IPS DF 6.9 (cell line): ENCODE results near the gene SAMHD1.
"Not testable (repeated sequence)": the region's sequence is repeated elsewhere in the genome, so short reads cannot be mapped to it uniquely, and the experiment has no call there.

Source experiments
- DNase-seq: peaks from one replicate; pipeline ENCODE4 v3.0.0-alpha.2; 2013; ENCODE audit warnings: low read depth, low spot score
- H3K27ac ChIP-seq: one replicate; pipeline ENCODE4 v1.5.1; 2013; ENCODE audit warnings: low read length, control low read depth
- H3K27me3 ChIP-seq: 2 replicates; pipeline ENCODE4 v1.6.1; 2013; ENCODE audit warnings: mild to moderate bottlenecking, low read length; ENCODE audit not compliant: control insufficient read depth, insufficient read depth
- H3K36me3 ChIP-seq: 2 replicates; pipeline ENCODE4 v1.6.1; 2013; ENCODE audit warnings: low read length; ENCODE audit not compliant: control insufficient read depth, insufficient read depth
- H3K4me1 ChIP-seq: 2 replicates; pipeline ENCODE4 v1.6.1; 2013; ENCODE audit warnings: low read length; ENCODE audit not compliant: control insufficient read depth, insufficient read depth
- H3K4me3 ChIP-seq: 2 replicates; pipeline ENCODE4 v1.5.1; 2013; ENCODE audit warnings: mild to moderate bottlenecking, low read length
- H3K9me3 ChIP-seq: 2 replicates; pipeline ENCODE4 v1.6.1; 2013; ENCODE audit warnings: low read length, inconsistent platforms; ENCODE audit not compliant: control insufficient read depth, insufficient read depth
- WGBS: extraction: QIAGEN DNeasy Blood & Tissue Kit; methylation state at CpG from one replicate; pipeline ENCODE4 v1.1.7; 2013; ENCODE audit warnings: mixed read lengths, missing lambda C conversion rate; ENCODE audit not compliant: insufficient read length, insufficient coverage; 5-methylcytosine and 5-hydroxymethylcytosine counted together

The SAMHD1 gene

GRCh38 chr20:36847009-36847709 lies 104.3 kb downstream of the SAMHD1 start:
- no peaks in the 10 kb centered on the region; the same call in 1 of the 2 replicates for H3K4me1 ChIP-seq
- WGBS = no CpG with 5 or more reads among the region's 18 CpGs

GRCh38 chr20:36845288-36845971 lies 106.1 kb downstream of the SAMHD1 start:
- Histone ChIP-seq H3K9me3 (no peaks in the 10 kb centered on the region), H3K4me1 (no peaks in the 10 kb centered on the region), H3K36me3 (no peaks in the 10 kb centered on the region), H3K27me3 (no peaks in the 10 kb centered on the region), H3K27ac (no peak overlapping the region), H3K4me3 (no peak overlapping the region)
- no peak for DNase-seq
- WGBS = no CpG with 5 or more reads among the region's 10 CpGs

More at GRCh38 chr20:36847009-36847709, 104.3 kb downstream of the SAMHD1 start:
- Histone ChIP-seq H3K4me3 (no peak overlapping the region), H3K9me3 (no peaks in the 10 kb centered on the region), H3K27me3 (no peaks in the 10 kb centered on the region), H3K36me3 (no peaks in the 10 kb centered on the region), H3K27ac (no peak overlapping the region)
- no peak for DNase-seq

GRCh38 chr20:36841030-36841429 lies 110.5 kb downstream of the SAMHD1 start:
- not testable (repeated sequence) for H3K4me3 ChIP-seq, H3K27ac ChIP-seq, H3K9me3 ChIP-seq, H3K4me1 ChIP-seq, H3K36me3 ChIP-seq, DNase-seq, H3K27me3 ChIP-seq
- no CpG with 5 or more reads among the region's 9 CpGs for WGBS
